Esophagus squamous epithelium (tissue), 5 donors: ENCODE results near the gene WNT2. TPM values are rescaled to one million over a fixed set of nuclear protein-coding genes. Genes with fewer than 3 reads are reported as not detected.

Source experiments
- DNase-seq: peaks from one replicate; lab custom pipeline; 2025; lab: John Stamatoyannopoulos, UW
- H3K27ac ChIP-seq, 4 donors: fragments of 200-600 bp; sonication (generic); one replicate each; pipeline ENCODE4 v1.5.1; 2016 to 2019; ENCODE audit warnings: mild to moderate bottlenecking in 1 of 4
- H3K27me3 ChIP-seq, 4 donors: fragments of 200-600 bp; sonication (generic); 1 replicate in 3 of 4; 2 replicates in 1 of 4; pipeline versions ENCODE4 v1.5.1 to v1.6.0; 2017 to 2021; ENCODE audit warnings: antibody characterized with exemption in 1 of 4
- H3K36me3 ChIP-seq, 3 donors: fragments of 200-600 bp; sonication (generic); one replicate each; pipeline ENCODE4 v1.5.1; 2016 to 2019
- H3K4me1 ChIP-seq, 3 donors: fragments of 200-600 bp; sonication (generic); one replicate each; pipeline ENCODE4 v1.5.1; 2017 to 2019
- H3K4me3 ChIP-seq, 4 donors: fragments of 200-600 bp; sonication (generic); 1 replicate in 3 of 4; 2 replicates in 1 of 4; pipeline ENCODE4 v1.5.1; 2016 to 2019; ENCODE audit warnings: mild to moderate bottlenecking in 2 of 4, moderate library complexity in 1 of 4
- H3K9me3 ChIP-seq, 3 donors: fragments of 200-600 bp; sonication (generic); one replicate each; pipeline ENCODE4 v1.5.1; 2016 to 2019
- CTCF ChIP-seq, 6 experiments: fragments of 450-650 bp in 4 of 6; fragments of 200-600 bp in 2 of 6; sonication (generic) in 2 of 6; IDR thresholded peaks; one replicate each; pipeline ENCODE4 v1.5.1; 2016 to 2019; ENCODE audit warnings: antibody characterized with exemption in 6 of 6, mild to moderate bottlenecking in 4 of 6, moderate library complexity in 4 of 6
- POLR2A ChIP-seq, 4 donors: fragments of 450-650 bp; IDR thresholded peaks; one replicate each; pipeline ENCODE4 v1.6.1; 2017; ENCODE audit warnings: antibody characterized with exemption in 4 of 4, mild to moderate bottlenecking in 4 of 4, moderate library complexity in 3 of 4
- WGBS, 2 donors: methylation state at CpG; one replicate each; pipeline ENCODE4 v1.1.5; 2018; 5-methylcytosine and 5-hydroxymethylcytosine counted together
- intact Hi-C: fragments of 100-400 bp; cut with DNase I; formaldehyde crosslinking; loops from one replicate; pipeline ENCODE4 v1.15.0; 2022
- total RNA-seq, 4 donors: library from RNA; depleted of rRNA; stranded (reverse); fragments of >200 nt; gene quantifications; one replicate each; pipeline ENCODE4 v1.1.0, GENCODE V29; 2016
- donor health status: DM: yes; HTN: yes; CAD: no.

Gene WNT2
- total RNA-seq, 4 donors from 2014 or later = not detected

- TF ChIP-seq CTCF (IDR thresholded peaks at IDR 0.05) (no peak), POLR2A (IDR thresholded peaks at IDR 0.05) (no peak)
- Histone ChIP-seq H3K36me3 (no peaks in the 10 kb centered on the region), H3K4me1 (peaks cover 0 to 13% (median 3%) of the 10 kb centered on the region in 3 donors), H3K27ac (no peak overlapping the region), H3K9me3 (no peaks in the 10 kb centered on the region), H3K4me3 (no peak overlapping the region), H3K27me3 (peaks cover 0 to 7% (median 0%) of the 10 kb centered on the region in 4 donors)
- intact Hi-C loops = no loop called here
- WGBS, 2 donors = 52 to 59% methylated on average over 3 of the region's 3 CpGs
- DNase-seq = no peak
Observed at GRCh38 chr7:117269886-117270285, 53.0 kb downstream of the WNT2 start.

- no peak overlapping the region for H3K4me3 ChIP-seq
- no peak for DNase-seq
- intact Hi-C loops = no loop called here
- H3K4me1 ChIP-seq = peaks cover 0 to 10% (median 3%) of the 10 kb centered on the region in 3 donors
- H3K27ac ChIP-seq = no peak overlapping the region
- TF ChIP-seq CTCF (IDR thresholded peaks at IDR 0.05) (no peak), POLR2A (IDR thresholded peaks at IDR 0.05) (no peak)
- H3K9me3 ChIP-seq = no peaks in the 10 kb centered on the region
- peaks cover 0 to 7% (median 0%) of the 10 kb centered on the region in 4 donors for H3K27me3 ChIP-seq
- WGBS, 2 donors = 20 to 35% methylated on average over 5 of the region's 5 CpGs
- H3K36me3 ChIP-seq = no peaks in the 10 kb centered on the region
Observed at GRCh38 chr7:117269417-117269816, 53.4 kb downstream of the WNT2 start.

- intact Hi-C loops = no loop called here
- WGBS, 2 donors = 0 to 37% methylated on average over 1 of the region's 1 CpG
Observed at GRCh38 chr7:117264716-117265115, 58.1 kb downstream of the WNT2 start.

GRCh38 chr7:117262546-117262945 is 60.3 kb downstream of the WNT2 start:
- Histone ChIP-seq H3K9me3 (no peaks in the 10 kb centered on the region), H3K27me3 (no peaks in the 10 kb centered on the region), H3K4me1 (no peaks in the 10 kb centered on the region), H3K36me3 (no peaks in the 10 kb centered on the region), H3K27ac (no peak overlapping the region), H3K4me3 (no peak overlapping the region)
- intact Hi-C loops = no loop called here
- WGBS, 2 donors = 49 to 50% methylated on average over 2 of the region's 2 CpGs
- TF ChIP-seq CTCF (IDR thresholded peaks at IDR 0.05) (no peak), POLR2A (IDR thresholded peaks at IDR 0.05) (no peak)
- no peak for DNase-seq

More at GRCh38 chr7:117264716-117265115, 58.1 kb downstream of the WNT2 start:
- no peaks in the 10 kb centered on the region for H3K36me3 ChIP-seq
- no peak overlapping the region for H3K27ac ChIP-seq
- no peak for DNase-seq
- H3K4me3 ChIP-seq = no peak overlapping the region
- H3K27me3 ChIP-seq = no peaks in the 10 kb centered on the region
- no peaks in the 10 kb centered on the region for H3K9me3 ChIP-seq
- TF ChIP-seq POLR2A (IDR thresholded peaks at IDR 0.05) (no peak), CTCF (IDR thresholded peaks at IDR 0.05) (no peak)
- no peaks in the 10 kb centered on the region for H3K4me1 ChIP-seq

GRCh38 chr7:117259615-117260014 is 63.2 kb downstream of the WNT2 start:
- DNase-seq = no peak
- intact Hi-C loops = no loop called here
- H3K36me3 ChIP-seq = no peaks in the 10 kb centered on the region
- no peaks in the 10 kb centered on the region for H3K4me1 ChIP-seq
- H3K4me3 ChIP-seq = no peak overlapping the region
- TF ChIP-seq CTCF (IDR thresholded peaks at IDR 0.05) (no peak), POLR2A (IDR thresholded peaks at IDR 0.05) (no peak)
- H3K27ac ChIP-seq = no peak overlapping the region
- no peaks in the 10 kb centered on the region for H3K9me3 ChIP-seq
- H3K27me3 ChIP-seq = no peaks in the 10 kb centered on the region
- WGBS, 2 donors = 38 to 44% methylated on average over 1 of the region's 1 CpG
